K562 (cell line): ENCODE data around the gene ZDHHC22. TPM values are rescaled to one million over a fixed set of nuclear protein-coding genes. Genes with fewer than 3 reads are reported as not detected.

ENCODE experiments used
- ATAC-seq: fragments of 200-7000 bp; cut with Tn5 transposase; 3 replicates; pipeline ENCODE4 v1.9.1; 2020; ENCODE audit warnings: moderate library complexity
- BruUV-seq: library from RNA; stranded (reverse); fragments of 400-500 nt; replicated peaks from 2 replicates; lab custom pipeline; 2021; lab: Mats Ljungman, UMichigan
- CTCF ChIA-PET: fragments of 300-600 bp; formaldehyde crosslinking; extraction: SDS; loops from one replicate; lab custom pipeline; 2021; ENCODE audit warnings: low intra/inter-chr PET ratio; lab: Yijun Ruan, JAX
- POLR2A ChIA-PET: fragments of 300-600, 350-650 bp; sonication (Branson Sonifier 250); formaldehyde crosslinking; extraction: SDS; loops from one replicate; lab custom pipeline; 2021; ENCODE audit warnings: antibody characterized with exemption, inconsistent platforms; lab: Yijun Ruan, JAX
- DNase-seq, 4 experiments: peaks; one replicate each; pipeline versions ENCODE4 v3.0.0 to v3.0.0-alpha.2; 2011 to 2018; ENCODE audit warnings: low spot score in 3 of 4, mixed read lengths in 3 of 4; ENCODE audit errors: extremely low read depth in 1 of 4
- FAIRE-seq: peaks from 2 replicates; lab custom pipeline; 2011; peaks lifted over from hg19 to GRCh38; lab: Jason Lieb, UNC
- H2AFZ ChIP-seq: 2 replicates; pipeline ENCODE4 v1.6.0; 2011; ENCODE audit warnings: low read depth, low read length, control low read depth, inconsistent platforms
- H3K27ac ChIP-seq: fragments of 200-600 bp; 3 replicates; pipeline ENCODE4 v1.8.0; 2011; ENCODE audit warnings: low read depth, mild to moderate bottlenecking, control low read depth, inconsistent platforms, low read length, moderate library complexity, mixed read lengths; ENCODE audit errors: extremely low read depth
- H3K27me3 ChIP-seq, 2 experiments: fragments of 300-600 bp in 1 of 2; 2 replicates in 1 of 2; 3 replicates in 1 of 2; pipeline versions ENCODE4 v1.6.0 to v1.8.0; 2011; ENCODE audit warnings: inconsistent platforms in 2 of 2, low read length in 2 of 2, mild to moderate bottlenecking in 1 of 2, mixed read lengths in 1 of 2, moderate library complexity in 1 of 2; ENCODE audit not compliant: control insufficient read depth in 2 of 2, insufficient read depth in 2 of 2
- H3K36me3 ChIP-seq: fragments of 300-600 bp; 3 replicates; pipeline ENCODE4 v1.8.0; 2011; ENCODE audit warnings: mild to moderate bottlenecking, low read length, inconsistent platforms; ENCODE audit not compliant: control insufficient read depth, insufficient read depth
- H3K4me1 ChIP-seq, 2 experiments: fragments of 200-600 bp in 1 of 2; replicated peaks in 1 of 2; 2 replicates in 1 of 2; 3 replicates in 1 of 2; pipeline versions ENCODE4 v1.5.1 to v1.8.0; 2011; ENCODE audit warnings: inconsistent platforms in 2 of 2, low read length in 2 of 2, mild to moderate bottlenecking in 1 of 2, mixed read lengths in 1 of 2, moderate library complexity in 1 of 2; ENCODE audit not compliant: control insufficient read depth in 2 of 2, insufficient read depth in 2 of 2
- H3K4me2 ChIP-seq: 2 replicates; pipeline ENCODE4 v1.6.1; 2011; ENCODE audit warnings: low read length, control low read depth, inconsistent platforms, mixed read lengths; ENCODE audit not compliant: insufficient read depth
- H3K4me3 ChIP-seq: fragments of 200-600 bp; sonication (generic), shearing (Covaris generic); 2 replicates; pipeline ENCODE4 v1.5.1; 2016; ENCODE audit warnings: control low read depth, inconsistent platforms
- H3K79me2 ChIP-seq: fragments of 200-600 bp; 3 replicates; pipeline ENCODE4 v1.8.0; 2011; ENCODE audit warnings: low read length, inconsistent platforms; ENCODE audit not compliant: control insufficient read depth, insufficient read depth
- H3K9ac ChIP-seq, 2 experiments: 2 replicates each; pipeline versions ENCODE4 v1.6.0 to v1.6.1; 2011; ENCODE audit warnings: low read depth in 2 of 2, low read length in 2 of 2, control low read depth in 1 of 2, inconsistent platforms in 1 of 2, mild to moderate bottlenecking in 1 of 2, mixed read lengths in 1 of 2; ENCODE audit not compliant: insufficient read depth in 1 of 2
- H3K9me1 ChIP-seq: one replicate; pipeline ENCODE4 v1.6.0; 2011; ENCODE audit warnings: inconsistent platforms, mild to moderate bottlenecking, low read length, moderate library complexity; ENCODE audit not compliant: control insufficient read depth, insufficient read depth
- H3K9me3 ChIP-seq: replicated peaks from 2 replicates; pipeline ENCODE4 v1.5.1; 2011; ENCODE audit warnings: low read depth, low read length, inconsistent platforms; ENCODE audit not compliant: control insufficient read depth, insufficient read depth
- H4K20me1 ChIP-seq: replicated peaks from 2 replicates; pipeline ENCODE4 v1.6.1; 2011; ENCODE audit warnings: low read length, inconsistent platforms, mixed read lengths; ENCODE audit not compliant: control insufficient read depth, insufficient read depth
- CTCF ChIP-seq, 3 experiments: IDR thresholded peaks in 2 of 3; conservative IDR thresholded peaks in 1 of 3; 2 replicates each; pipeline ENCODE4 v1.5.1; 2011 to 2012; ENCODE audit warnings: low read length in 3 of 3, mild to moderate bottlenecking in 3 of 3, control low read depth in 2 of 3, improper control_type of control experiment in 1 of 3, inconsistent platforms in 1 of 3, low read depth in 1 of 3, mixed read lengths in 1 of 3, moderate library complexity in 1 of 3; ENCODE audit not compliant: insufficient read depth in 2 of 3
- GABPA ChIP-seq: fragments of 200-800 bp; sonication (Bioruptor generic); conservative IDR thresholded peaks from 2 replicates; pipeline ENCODE4 v1.6.1; 2016; ENCODE audit warnings: low read depth, missing genetic modification characterization, missing compliant biosample characterization
- NFIC ChIP-seq: fragments of 450-650 bp; IDR thresholded peaks from 2 replicates; pipeline ENCODE4 v1.6.1; 2017; ENCODE audit warnings: mild to moderate bottlenecking, inconsistent platforms
- RAD21 ChIP-seq, 2 experiments: fragments of 250-450 bp in 1 of 2; fragments of 450-650 bp in 1 of 2; sonication (Bioruptor Pico) in 1 of 2; formaldehyde crosslinking in 1 of 2; IDR thresholded peaks in 1 of 2; conservative IDR thresholded peaks in 1 of 2; 2 replicates each; pipeline versions ENCODE4 v1.4.0 to v1.8.0; 2020 to 2022; ENCODE audit warnings: mild to moderate bottlenecking in 2 of 2, moderate library complexity in 1 of 2
- SMC3 ChIP-seq: conservative IDR thresholded peaks from 2 replicates; pipeline ENCODE4 v1.6.1; 2011; ENCODE audit warnings: low read depth, low read length, improper control_type of control experiment; ENCODE audit not compliant: insufficient read depth
- WGBS: fragments of 100-300 bp; shearing (Covaris generic); methylation state at CpG from one replicate; pipeline ENCODE4 v1.1.6; 2016; ENCODE audit warnings: low coverage, mixed read lengths; ENCODE audit not compliant: insufficient coverage; ENCODE audit errors: missing lambda C conversion rate; 5-methylcytosine and 5-hydroxymethylcytosine counted together
- in situ Hi-C: fragments of 300-500 bp; cut with MboI; formaldehyde crosslinking; loops from 4 replicates; pipeline ENCODE4 v1.15.0; 2018; ENCODE audit warnings: inconsistent platforms, mixed read lengths
- intact Hi-C: fragments of 100-400 bp; cut with micrococcal nuclease; formaldehyde crosslinking; loops from 2 replicates; pipeline ENCODE4 v1.14.2; 2022
- polyA plus RNA-seq, 8 experiments: library from polyadenylated mRNA; depleted of rRNA in 4 of 8; stranded (reverse) in 5 of 8; unstranded in 3 of 8; fragments of >200 nt; fragmentation: Nextera tagmentation in 2 of 8; fragmentation: Illumina TruSeq in 1 of 8; extraction: Ambion mirVana in 2 of 8; extraction: Trizol in 1 of 8; gene quantifications; 2 replicates each; pipeline versions ENCODE4 v1.2.1 to v1.2.3, GENCODE V29; 2011 to 2014; ENCODE audit warnings: inconsistent platforms in 1 of 8, missing spikeins in 1 of 8
- total RNA-seq, 7 experiments: library from RNA; depleted of rRNA in 6 of 7; stranded (reverse); fragments of >200 nt in 6 of 7; fragmentation: Illumina TruSeq in 2 of 7; extraction: Trizol in 2 of 7; gene quantifications; 2 replicates each; pipeline versions ENCODE4 v1.2.1 to v1.2.3, GENCODE V29; 2011 to 2021; ENCODE audit warnings: low replicate concordance in 1 of 7

Gene ZDHHC22
- total and polyA plus RNA-seq, 9 of the 15 experiments (the other 6 are each of a cell fraction or from before 2014, with no cell fraction given), result not detected

- FAIRE-seq (no peak), ATAC-seq (peak; percentile 63)
These were observed 9.7 kb upstream of the ZDHHC22 start for GRCh38 chr14:77151245-77151644.

More at GRCh38 chr14:77151245-77151644, 9.7 kb upstream of the ZDHHC22 start:
- intact Hi-C loops, result loop anchor here (5.0 kb wide), 3 partner anchors 61 to 401 kb away; no protein-coding TSS in a partner anchor
- Histone ChIP-seq H3K27ac (no peak overlapping the region), H3K9me1 (no peaks in the 10 kb centered on the region), H3K9ac (no peak overlapping the region), H3K4me1 (no peaks in the 10 kb centered on the region; a peak in 1 of 5 replicates), H4K20me1 (no peaks in the 10 kb centered on the region), H3K27me3 (peaks cover 0 to 15% of the 10 kb centered on the region in 2 experiments; a peak in 3 of 5 replicates), H3K9me3 (no peaks in the 10 kb centered on the region), H3K4me2 (no peak overlapping the region), H3K36me3 (no peaks in the 10 kb centered on the region), H3K4me3 (no peak overlapping the region), H2AFZ (no peak overlapping the region), H3K79me2 (no peaks in the 10 kb centered on the region)
- ChIA-PET CTCF (interaction anchor here (0.6 to 1.8 kb wide), 3 partner anchors 62 to 1361 kb away, joined by 3 to 6 read pairs (median 3); no protein-coding TSS in a partner anchor), POLR2A (interaction anchor here (0.6 to 1.8 kb wide), 4 partner anchors 15 to 665 kb away, joined by 3 to 4 read pairs (median 4); no protein-coding TSS in a partner anchor)
- 2% methylated on average over 5 of the region's 5 CpGs for WGBS
- TF ChIP-seq CTCF (IDR thresholded peaks at IDR 0.05 in 2 of 3, conservative IDR thresholded peaks at IDR 0.05 in 1 of 3; ENCODE audit: insufficient read depth in 2 of 3, low read depth in 1 of 3, low read length in 3 of 3) (peak; percentile 59 to 66 (median 63)), RAD21 (CRISPR knock-in tag; conservative IDR thresholded peaks at IDR 0.05 in 1 of 2, IDR thresholded peaks at IDR 0.05 in 1 of 2) (peak in 1 of 2 experiments; percentile 46; a peak in 2 of 4 replicates), SMC3 (0 out of 2 replicates have a peak, but pooled peaks have one; percentile 29), NFIC (peak; percentile 88), GABPA (no peak)
- peak; percentile 31 to 33 (median 32) for DNase-seq
- BruUV-seq, result no TSS peak
- in situ Hi-C loops, result no loop called here
